NCI-H1105 (cell line): Measurements from ENCODE around the gene LTF.

Experiments
- DNase-seq: peaks from one replicate; lab custom pipeline; 2025; lab: John Stamatoyannopoulos, UW

LTF gene

GRCh38 chr3:46490338-46491084 lies 25.8 kb upstream of the LTF start:
- DNase-seq = no peak

GRCh38 chr3:46489875-46490274 lies 25.2 kb upstream of the LTF start:
- DNase-seq = no peak

GRCh38 chr3:46489381-46489780 lies 24.7 kb upstream of the LTF start:
- no peak for DNase-seq

- DNase-seq = no peak
Observed at GRCh38 chr3:46488735-46489361, 24.1 kb upstream of the LTF start.

- DNase-seq = no peak
Observed at GRCh38 chr3:46485779-46486175, 21.1 kb upstream of the LTF start.

- DNase-seq = no peak
Observed at GRCh38 chr3:46484911-46485778, 20.4 kb upstream of the LTF start.

GRCh38 chr3:46484388-46484787 lies 19.7 kb upstream of the LTF start:
- DNase-seq = no peak

GRCh38 chr3:46483825-46484224 lies 19.1 kb upstream of the LTF start:
- no peak for DNase-seq

- DNase-seq = no peak
Observed at GRCh38 chr3:46482632-46483350, 18.1 kb upstream of the LTF start.

- DNase-seq = no peak
Observed at GRCh38 chr3:46481636-46482035, 16.9 kb upstream of the LTF start.

- DNase-seq = no peak
Observed at GRCh38 chr3:46480491-46481195, 15.9 kb upstream of the LTF start.

GRCh38 chr3:46479696-46480095 lies 15.0 kb upstream of the LTF start:
- DNase-seq = no peak

GRCh38 chr3:46479021-46479420 lies 14.3 kb upstream of the LTF start:
- no peak for DNase-seq

GRCh38 chr3:46478341-46478740 lies 13.6 kb upstream of the LTF start:
- no peak for DNase-seq

GRCh38 chr3:46477756-46478155 lies 13.1 kb upstream of the LTF start:
- no peak for DNase-seq

GRCh38 chr3:46477145-46477544 lies 12.4 kb upstream of the LTF start:
- no peak for DNase-seq

- DNase-seq = no peak
Observed at GRCh38 chr3:46472736-46473135, 8.0 kb upstream of the LTF start.

GRCh38 chr3:46471371-46471914 lies 6.7 kb upstream of the LTF start:
- no peak for DNase-seq

- DNase-seq = no peak
Observed at GRCh38 chr3:46470831-46471230, 6.1 kb upstream of the LTF start.

- no peak for DNase-seq
Observed at GRCh38 chr3:46469680-46470357, 5.1 kb upstream of the LTF start.
